GM18951 (cell line): ENCODE results near the gene KMT2A.

Source experiments
- POLR2A ChIP-seq: IDR thresholded peaks from 4 replicates; pipeline ENCODE4 v1.6.1; 2011; ENCODE audit warnings: mild to moderate bottlenecking; ENCODE audit not compliant: insufficient read length, insufficient read depth; ENCODE audit errors: extremely low read depth
- in situ Hi-C: fragments of 300-500 bp; cut with MboI; formaldehyde crosslinking; loops from one replicate; pipeline ENCODE4 v1.12.0; 2022; ENCODE audit warnings: low sequenced_read_pairs, mixed read lengths, inconsistent platforms; ENCODE audit not compliant: unreplicated experiment

The KMT2A gene

GRCh38 chr11:118574636-118575035, 138.3 kb downstream of the KMT2A start:
- in situ Hi-C loops = no loop called here
- no peak for TF ChIP-seq POLR2A
